ENCODE measurements around the gene ZBTB7C.

Gene ZBTB7C

DNA sequence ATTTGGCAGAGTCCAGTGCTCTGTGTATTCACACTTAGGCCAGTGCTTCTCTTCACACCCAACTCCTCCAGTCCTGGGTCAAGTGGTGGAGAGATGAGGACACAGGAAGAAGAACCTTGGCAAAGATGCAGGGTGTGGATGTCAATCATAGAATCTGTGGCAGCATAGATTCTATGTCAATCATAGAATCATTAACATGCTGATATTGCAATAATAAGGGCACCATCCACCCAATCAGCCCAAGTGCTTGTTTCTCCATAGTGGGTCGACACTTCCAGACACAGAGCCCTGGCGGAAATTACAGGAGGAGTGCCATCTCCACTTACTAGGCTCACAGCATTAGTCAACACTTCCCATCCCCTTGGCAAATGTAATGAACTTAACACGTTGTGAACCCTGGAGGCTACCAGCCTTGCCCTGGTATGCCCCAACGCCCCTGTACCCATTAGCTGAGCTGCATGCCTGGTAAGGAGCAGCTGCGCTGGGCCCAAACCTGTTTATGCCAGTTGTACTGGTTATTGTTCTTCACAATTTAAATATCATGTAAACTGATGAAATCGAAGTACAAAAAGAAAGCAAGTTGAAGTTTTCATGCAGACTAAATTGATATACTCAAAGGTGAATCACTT, 317.2 kb downstream of the ZBTB7C start:
- TF ChIP-seq, protein P1, sequence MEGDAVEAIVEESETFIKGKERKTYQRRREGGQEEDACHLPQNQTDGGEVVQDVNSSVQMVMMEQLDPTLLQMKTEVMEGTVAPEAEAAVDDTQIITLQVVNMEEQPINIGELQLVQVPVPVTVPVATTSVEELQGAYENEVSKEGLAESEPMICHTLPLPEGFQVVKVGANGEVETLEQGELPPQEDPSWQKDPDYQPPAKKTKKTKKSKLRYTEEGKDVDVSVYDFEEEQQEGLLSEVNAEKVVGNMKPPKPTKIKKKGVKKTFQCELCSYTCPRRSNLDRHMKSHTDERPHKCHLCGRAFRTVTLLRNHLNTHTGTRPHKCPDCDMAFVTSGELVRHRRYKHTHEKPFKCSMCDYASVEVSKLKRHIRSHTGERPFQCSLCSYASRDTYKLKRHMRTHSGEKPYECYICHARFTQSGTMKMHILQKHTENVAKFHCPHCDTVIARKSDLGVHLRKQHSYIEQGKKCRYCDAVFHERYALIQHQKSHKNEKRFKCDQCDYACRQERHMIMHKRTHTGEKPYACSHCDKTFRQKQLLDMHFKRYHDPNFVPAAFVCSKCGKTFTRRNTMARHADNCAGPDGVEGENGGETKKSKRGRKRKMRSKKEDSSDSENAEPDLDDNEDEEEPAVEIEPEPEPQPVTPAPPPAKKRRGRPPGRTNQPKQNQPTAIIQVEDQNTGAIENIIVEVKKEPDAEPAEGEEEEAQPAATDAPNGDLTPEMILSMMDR (IDR thresholded peaks at IDR 0.05) = no peak

DNA sequence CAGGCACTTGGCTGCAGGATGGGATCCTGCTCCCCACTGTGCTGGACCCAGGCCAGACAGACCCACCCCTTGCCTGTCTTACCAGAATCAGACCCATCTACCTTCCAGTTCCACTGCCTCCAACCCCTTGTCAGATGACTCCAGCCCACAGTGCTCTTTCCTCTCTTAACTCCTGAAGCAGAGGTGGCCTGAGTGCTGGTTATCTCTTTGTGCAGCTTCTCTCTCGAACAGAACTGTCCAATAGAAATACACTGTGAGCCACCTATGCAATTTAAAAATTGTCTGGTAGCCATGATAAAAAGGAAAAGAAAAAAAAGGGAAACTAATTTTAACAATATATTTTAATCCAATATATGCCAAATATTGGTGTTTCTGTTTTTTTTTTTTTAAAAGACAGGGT, 318.5 kb downstream of the ZBTB7C start:
- TF ChIP-seq, protein P1 (IDR thresholded peaks at IDR 0.05) = no peak

DNA sequence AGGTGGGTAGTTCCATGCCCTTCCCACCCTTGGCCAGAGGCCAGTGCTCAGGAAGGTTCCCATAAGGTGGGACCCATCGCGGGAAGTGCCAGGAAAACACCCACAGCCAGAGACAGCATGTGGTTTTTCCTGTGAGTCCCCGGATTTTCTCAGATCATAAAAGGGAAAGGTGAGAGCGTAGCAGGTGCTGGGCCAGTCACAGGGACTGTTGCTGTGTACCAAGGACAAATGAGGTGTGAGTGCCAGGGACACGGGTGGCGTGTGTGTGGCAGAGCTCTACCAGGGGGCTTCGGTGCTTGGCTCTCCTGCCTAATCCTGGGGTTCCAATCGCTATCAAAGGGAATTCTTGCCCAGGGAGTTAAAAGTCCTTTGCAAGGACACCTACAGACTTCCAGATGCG, 319.2 kb downstream of the ZBTB7C start:
- TF ChIP-seq, protein P1 (IDR thresholded peaks at IDR 0.05) = no peak

DNA sequence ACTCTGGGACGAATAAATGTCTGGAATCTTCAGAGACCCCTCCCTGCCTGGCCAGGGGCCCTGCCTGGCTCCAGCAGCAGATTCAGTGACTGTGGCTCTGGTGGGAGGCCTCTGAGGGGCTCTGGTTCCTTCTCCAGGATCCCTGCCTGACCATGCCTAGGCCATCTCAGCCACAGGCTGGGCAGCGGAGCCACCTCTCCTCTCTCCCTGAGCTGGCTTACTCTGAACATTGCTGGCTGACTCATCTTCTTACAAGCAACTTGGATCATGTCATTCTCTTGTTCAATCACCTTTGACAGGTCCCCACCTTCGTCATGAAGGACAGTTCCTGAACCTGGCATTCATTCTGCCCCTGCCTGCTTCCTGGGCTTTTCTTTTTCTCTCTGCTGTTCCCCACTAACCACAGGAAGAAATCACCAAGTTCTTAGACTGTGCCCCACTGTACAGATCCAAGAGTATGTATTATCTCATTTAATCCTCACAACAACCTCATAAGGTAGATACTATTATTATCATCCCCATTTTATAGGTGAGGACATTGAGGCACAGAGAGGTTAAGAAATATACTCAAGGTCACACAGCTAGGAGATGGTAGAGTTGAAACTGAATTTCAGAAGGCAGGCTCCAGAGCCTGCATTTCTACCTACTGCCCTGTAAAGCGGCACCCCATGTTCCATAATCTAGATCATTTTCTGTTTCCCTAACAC, 323.2 kb downstream of the ZBTB7C start:
- TF ChIP-seq, protein P1 (IDR thresholded peaks at IDR 0.05) = no peak

DNA sequence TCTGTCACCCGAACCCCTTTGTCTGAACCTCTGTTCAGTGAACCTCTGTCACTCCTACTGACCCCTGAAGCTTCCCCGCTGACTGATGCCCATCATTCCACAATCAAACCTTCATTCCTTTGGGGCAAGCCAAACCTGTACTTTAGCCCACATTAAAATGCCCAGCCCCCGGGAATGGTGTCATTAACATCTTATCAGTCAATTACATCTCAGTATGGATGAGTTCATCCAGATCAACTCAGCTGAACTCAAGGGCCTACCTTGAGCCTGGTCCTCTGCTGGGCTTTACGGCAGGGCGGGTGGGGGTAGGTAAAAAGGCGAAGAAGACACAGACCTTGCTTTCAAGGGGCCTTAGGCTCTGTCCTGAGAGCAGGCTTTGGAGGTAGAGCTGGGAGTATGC, 324.3 kb downstream of the ZBTB7C start:
- TF ChIP-seq, protein P1 (IDR thresholded peaks at IDR 0.05) = no peak

DNA sequence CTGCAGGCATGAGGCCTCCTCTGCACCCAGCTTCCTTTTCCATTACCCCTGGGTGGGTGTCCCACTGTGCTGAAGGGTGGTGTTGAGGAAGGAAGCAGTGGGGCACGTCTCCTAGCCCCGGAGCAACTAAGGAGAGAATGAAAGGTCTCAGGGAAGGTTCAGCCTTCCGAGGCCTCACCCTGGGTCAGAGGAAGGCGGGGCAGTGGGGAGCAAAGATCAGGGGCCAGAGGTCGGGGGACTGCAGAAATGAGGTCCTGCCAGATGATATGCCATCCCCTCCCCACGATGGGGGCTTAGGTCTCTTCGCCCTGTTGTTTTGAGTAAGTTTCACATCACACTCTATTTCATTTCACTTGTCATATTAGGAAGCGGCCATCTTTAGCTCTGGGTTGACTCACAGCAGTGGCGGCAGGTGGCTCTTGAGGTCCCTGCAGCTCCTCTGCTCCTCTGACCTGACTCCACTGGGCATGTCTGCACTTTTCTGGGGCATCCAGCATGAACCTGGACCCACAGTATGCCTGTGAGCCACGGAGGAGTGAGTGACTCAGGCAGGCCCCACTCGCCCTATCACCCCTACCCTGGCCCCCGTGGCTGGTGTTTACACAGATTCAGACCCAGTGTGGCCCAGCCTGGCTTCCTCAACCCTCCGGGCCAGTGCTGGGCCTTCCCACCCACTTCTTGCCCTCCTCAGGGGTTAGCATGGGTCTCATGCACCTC, 325.0 kb downstream of the ZBTB7C start:
- TF ChIP-seq, protein P1 (IDR thresholded peaks at IDR 0.05) = no peak

DNA sequence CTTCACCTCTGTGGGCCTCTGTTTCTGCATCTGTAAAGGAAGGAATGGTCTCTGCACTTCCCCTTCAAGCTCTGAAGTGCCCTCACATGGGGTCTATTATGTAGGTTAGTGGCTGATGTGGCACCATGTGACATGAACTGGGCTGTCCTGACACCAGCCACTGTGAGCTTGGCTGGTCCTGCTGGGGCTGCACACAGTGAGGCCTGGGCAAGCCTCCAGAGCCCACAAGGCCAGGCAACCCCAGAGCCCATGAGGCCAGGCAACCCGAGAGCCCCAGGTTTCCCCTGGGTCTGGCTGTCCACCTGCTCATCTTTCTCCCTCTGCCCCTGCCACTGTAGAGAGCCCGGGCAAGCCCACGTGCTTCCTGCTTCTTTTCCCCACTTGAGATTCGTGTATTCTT, 328.6 kb downstream of the ZBTB7C start:
- TF ChIP-seq, protein P1 (IDR thresholded peaks at IDR 0.05) = no peak

All from LNCAP (cell line).